ENCODE data around the gene MAPRE2. TPM values are rescaled to one million over a fixed set of nuclear protein-coding genes. Genes with fewer than 3 reads are reported as not detected.

Gene MAPRE2
- total and polyA plus RNA-seq, 2 of the 13 experiments (the other 11 are each of a cell fraction or from before 2014, with no cell fraction given) = 34.5 to 67.9 TPM

DNA sequence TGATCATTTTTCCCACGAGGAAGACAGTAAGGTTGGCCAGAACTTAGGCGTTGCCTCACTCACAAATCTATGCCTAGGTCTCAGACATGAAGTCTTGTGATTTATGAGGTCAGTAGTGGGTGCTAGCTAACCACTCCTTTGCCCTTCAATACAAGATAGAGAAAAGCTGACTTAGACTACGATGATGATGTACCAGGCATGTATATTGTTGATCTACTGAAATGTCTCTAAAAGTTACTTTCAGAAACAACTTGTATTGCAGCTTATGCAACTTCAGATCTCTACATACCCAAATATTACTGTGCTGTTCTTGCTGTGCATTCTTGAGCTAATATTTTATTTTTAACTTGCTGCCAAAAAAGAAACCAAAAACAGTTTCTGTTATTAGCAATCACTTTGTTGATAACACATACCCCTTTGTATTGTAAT, 30.6 kb downstream of the MAPRE2 start:
- POLR2A ChIA-PET = no interaction called here
- H3K9ac ChIP-seq (ENCODE audit: insufficient read depth, low read depth, low read length) = no peak overlapping the region
- BruUV-seq (replicated peaks) = no TSS peak

DNA sequence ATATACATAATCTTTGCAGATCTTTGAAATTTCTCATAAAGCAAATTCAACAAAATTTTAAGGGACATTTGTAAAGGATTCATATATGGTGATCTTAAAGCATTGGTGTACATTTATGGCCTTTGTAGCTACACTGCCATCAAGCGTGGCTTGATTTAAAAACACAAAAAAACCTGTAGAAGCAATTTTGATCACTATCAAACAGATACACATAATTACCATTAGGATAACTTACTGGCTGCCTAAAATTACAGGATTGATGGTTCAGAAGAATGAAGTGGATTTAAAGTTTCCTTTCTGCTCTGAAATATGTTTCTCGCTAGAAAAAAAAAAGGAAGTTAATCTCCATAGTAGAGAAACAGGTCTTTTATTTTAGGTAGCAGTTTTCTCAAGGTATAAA, 31.4 kb downstream of the MAPRE2 start:
- no peak for FAIRE-seq
- no peak for TF ChIP-seq IRF2 (CRISPR knock-in tag; IDR thresholded peaks at IDR 0.05)
- TF ChIP-seq, protein P1, sequence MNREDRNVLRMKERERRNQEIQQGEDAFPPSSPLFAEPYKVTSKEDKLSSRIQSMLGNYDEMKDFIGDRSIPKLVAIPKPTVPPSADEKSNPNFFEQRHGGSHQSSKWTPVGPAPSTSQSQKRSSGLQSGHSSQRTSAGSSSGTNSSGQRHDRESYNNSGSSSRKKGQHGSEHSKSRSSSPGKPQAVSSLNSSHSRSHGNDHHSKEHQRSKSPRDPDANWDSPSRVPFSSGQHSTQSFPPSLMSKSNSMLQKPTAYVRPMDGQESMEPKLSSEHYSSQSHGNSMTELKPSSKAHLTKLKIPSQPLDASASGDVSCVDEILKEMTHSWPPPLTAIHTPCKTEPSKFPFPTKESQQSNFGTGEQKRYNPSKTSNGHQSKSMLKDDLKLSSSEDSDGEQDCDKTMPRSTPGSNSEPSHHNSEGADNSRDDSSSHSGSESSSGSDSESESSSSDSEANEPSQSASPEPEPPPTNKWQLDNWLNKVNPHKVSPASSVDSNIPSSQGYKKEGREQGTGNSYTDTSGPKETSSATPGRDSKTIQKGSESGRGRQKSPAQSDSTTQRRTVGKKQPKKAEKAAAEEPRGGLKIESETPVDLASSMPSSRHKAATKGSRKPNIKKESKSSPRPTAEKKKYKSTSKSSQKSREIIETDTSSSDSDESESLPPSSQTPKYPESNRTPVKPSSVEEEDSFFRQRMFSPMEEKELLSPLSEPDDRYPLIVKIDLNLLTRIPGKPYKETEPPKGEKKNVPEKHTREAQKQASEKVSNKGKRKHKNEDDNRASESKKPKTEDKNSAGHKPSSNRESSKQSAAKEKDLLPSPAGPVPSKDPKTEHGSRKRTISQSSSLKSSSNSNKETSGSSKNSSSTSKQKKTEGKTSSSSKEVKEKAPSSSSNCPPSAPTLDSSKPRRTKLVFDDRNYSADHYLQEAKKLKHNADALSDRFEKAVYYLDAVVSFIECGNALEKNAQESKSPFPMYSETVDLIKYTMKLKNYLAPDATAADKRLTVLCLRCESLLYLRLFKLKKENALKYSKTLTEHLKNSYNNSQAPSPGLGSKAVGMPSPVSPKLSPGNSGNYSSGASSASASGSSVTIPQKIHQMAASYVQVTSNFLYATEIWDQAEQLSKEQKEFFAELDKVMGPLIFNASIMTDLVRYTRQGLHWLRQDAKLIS (CRISPR knock-in tag; IDR thresholded peaks at IDR 0.05) = no peak
- TF ChIP-seq, protein P2, sequence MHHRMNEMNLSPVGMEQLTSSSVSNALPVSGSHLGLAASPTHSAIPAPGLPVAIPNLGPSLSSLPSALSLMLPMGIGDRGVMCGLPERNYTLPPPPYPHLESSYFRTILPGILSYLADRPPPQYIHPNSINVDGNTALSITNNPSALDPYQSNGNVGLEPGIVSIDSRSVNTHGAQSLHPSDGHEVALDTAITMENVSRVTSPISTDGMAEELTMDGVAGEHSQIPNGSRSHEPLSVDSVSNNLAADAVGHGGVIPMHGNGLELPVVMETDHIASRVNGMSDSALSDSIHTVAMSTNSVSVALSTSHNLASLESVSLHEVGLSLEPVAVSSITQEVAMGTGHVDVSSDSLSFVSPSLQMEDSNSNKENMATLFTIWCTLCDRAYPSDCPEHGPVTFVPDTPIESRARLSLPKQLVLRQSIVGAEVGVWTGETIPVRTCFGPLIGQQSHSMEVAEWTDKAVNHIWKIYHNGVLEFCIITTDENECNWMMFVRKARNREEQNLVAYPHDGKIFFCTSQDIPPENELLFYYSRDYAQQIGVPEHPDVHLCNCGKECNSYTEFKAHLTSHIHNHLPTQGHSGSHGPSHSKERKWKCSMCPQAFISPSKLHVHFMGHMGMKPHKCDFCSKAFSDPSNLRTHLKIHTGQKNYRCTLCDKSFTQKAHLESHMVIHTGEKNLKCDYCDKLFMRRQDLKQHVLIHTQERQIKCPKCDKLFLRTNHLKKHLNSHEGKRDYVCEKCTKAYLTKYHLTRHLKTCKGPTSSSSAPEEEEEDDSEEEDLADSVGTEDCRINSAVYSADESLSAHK (CRISPR knock-in tag; IDR thresholded peaks at IDR 0.05; ENCODE audit: borderline replicate concordance) = no peak
- TF ChIP-seq ZNF567 (CRISPR knock-in tag; IDR thresholded peaks at IDR 0.05; ENCODE audit: borderline replicate concordance) = no peak

More for the DNA sequence above, 30.6 kb downstream of the MAPRE2 start:
- H2AFZ ChIP-seq (ENCODE audit: low read length) = no peak overlapping the region
- H3K4me1 ChIP-seq (ENCODE audit: insufficient read depth, low read length) = no peaks in the 10 kb centered on the region
- no peak overlapping the region for H3K27ac ChIP-seq (ENCODE audit: extremely low read length, insufficient read depth, low read length)
- H3K9me3 ChIP-seq (ENCODE audit: low read length) = no peaks in the 10 kb centered on the region
- TF ChIP-seq, protein P3, sequence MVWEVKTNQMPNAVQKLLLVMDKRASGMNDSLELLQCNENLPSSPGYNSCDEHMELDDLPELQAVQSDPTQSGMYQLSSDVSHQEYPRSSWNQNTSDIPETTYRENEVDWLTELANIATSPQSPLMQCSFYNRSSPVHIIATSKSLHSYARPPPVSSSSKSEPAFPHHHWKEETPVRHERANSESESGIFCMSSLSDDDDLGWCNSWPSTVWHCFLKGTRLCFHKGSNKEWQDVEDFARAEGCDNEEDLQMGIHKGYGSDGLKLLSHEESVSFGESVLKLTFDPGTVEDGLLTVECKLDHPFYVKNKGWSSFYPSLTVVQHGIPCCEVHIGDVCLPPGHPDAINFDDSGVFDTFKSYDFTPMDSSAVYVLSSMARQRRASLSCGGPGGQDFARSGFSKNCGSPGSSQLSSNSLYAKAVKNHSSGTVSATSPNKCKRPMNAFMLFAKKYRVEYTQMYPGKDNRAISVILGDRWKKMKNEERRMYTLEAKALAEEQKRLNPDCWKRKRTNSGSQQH (CRISPR knock-in tag; IDR thresholded peaks at IDR 0.05; ENCODE audit: low read depth) = no peak
- no peak for TF ChIP-seq ZFYVE20 (CRISPR knock-in tag; IDR thresholded peaks at IDR 0.05; ENCODE audit: borderline replicate concordance, low read depth)
- no peak for TF ChIP-seq NCOA1 (CRISPR knock-in tag; IDR thresholded peaks at IDR 0.05)
- TF ChIP-seq ZNF451 (CRISPR knock-in tag; IDR thresholded peaks at IDR 0.05) = no peak
- TF ChIP-seq CHD4 (IDR thresholded peaks at IDR 0.05; ENCODE audit: borderline replicate concordance, low read length) = no peak
- no peak for TF ChIP-seq ZEB1 (IDR thresholded peaks at IDR 0.05; ENCODE audit: insufficient replicate concordance, low read depth)
- no peak for TF ChIP-seq NONO (IDR thresholded peaks at IDR 0.05)
- TF ChIP-seq NONO (CRISPR knock-in tag; conservative IDR thresholded peaks at IDR 0.05) = no peak
- no peak for TF ChIP-seq DNMT3B (CRISPR knock-in tag; conservative IDR thresholded peaks at IDR 0.05)
- CTCF ChIA-PET (ENCODE audit: low intra/inter-chr PET ratio, low total read pairs) = no interaction called here
- H4K20me1 ChIP-seq (ENCODE audit: insufficient read depth, low read length) = no peaks in the 10 kb centered on the region
- H3K27me3 ChIP-seq (ENCODE audit: control insufficient read depth in 1 of 2, insufficient read depth in 2 of 2, low read length in 2 of 2) = no peaks in the 10 kb centered on the region; a peak in 1 of 5 replicates
- in situ Hi-C loops (cut with HindIII; ENCODE audit: extremely low pct_ligation_motif_present, low pct_unique_long_range_greater_than_20kb) (no loop called here), intact Hi-C loops (cut with micrococcal nuclease; ENCODE audit: unreplicated experiment) (no loop called here)
- no peak for DNase-seq (ENCODE audit: low spot score)
- H3K4me2 ChIP-seq (ENCODE audit: low read depth, low read length) = no peak overlapping the region
- FAIRE-seq = no peak
- WGBS (ENCODE audit: low lambda C conversion rate) = 91% methylated on average over 3 of the region's 3 CpGs
- no peak overlapping the region for H3K4me3 ChIP-seq (replicated peaks in 1 of 3; ENCODE audit: insufficient read depth in 1 of 3, low read depth in 2 of 3, low read length in 3 of 3)
- no peak for ATAC-seq
- peaks cover 4 to 33% of the 10 kb centered on the region in 2 experiments; a peak in 4 of 5 replicates for H3K36me3 ChIP-seq (replicated peaks in 1 of 2; ENCODE audit: control insufficient read depth in 1 of 2, insufficient read depth in 2 of 2, low read length in 2 of 2)
- H3K79me2 ChIP-seq (ENCODE audit: insufficient read depth, low read length) = peaks cover 8% of the 10 kb centered on the region

More for the DNA sequence above, 31.4 kb downstream of the MAPRE2 start:
- H3K4me2 ChIP-seq (ENCODE audit: low read depth, low read length) = no peak overlapping the region
- peaks cover 4 to 34% of the 10 kb centered on the region in 2 experiments; a peak in 4 of 5 replicates for H3K36me3 ChIP-seq (replicated peaks in 1 of 2; ENCODE audit: control insufficient read depth in 1 of 2, insufficient read depth in 2 of 2, low read length in 2 of 2)
- POLR2A ChIA-PET = no interaction called here
- H3K9me3 ChIP-seq (ENCODE audit: low read length) = no peaks in the 10 kb centered on the region
- H3K27me3 ChIP-seq (ENCODE audit: control insufficient read depth in 1 of 2, insufficient read depth in 2 of 2, low read length in 2 of 2) = no peaks in the 10 kb centered on the region; a peak in 1 of 5 replicates
- BruUV-seq (replicated peaks) = no TSS peak
- 96% methylated on average over 2 of the region's 2 CpGs for WGBS (ENCODE audit: low lambda C conversion rate)
- DNase-seq (ENCODE audit: low spot score) (no peak), ATAC-seq (no peak)
- H2AFZ ChIP-seq (ENCODE audit: low read length) = no peak overlapping the region
- CTCF ChIA-PET (ENCODE audit: low intra/inter-chr PET ratio, low total read pairs) = no interaction called here
- no peak overlapping the region for H3K4me3 ChIP-seq (replicated peaks in 1 of 3; ENCODE audit: insufficient read depth in 1 of 3, low read depth in 2 of 3, low read length in 3 of 3)
- no peak overlapping the region for H3K9ac ChIP-seq (ENCODE audit: insufficient read depth, low read depth, low read length)
- in situ Hi-C loops (cut with HindIII; ENCODE audit: extremely low pct_ligation_motif_present, low pct_unique_long_range_greater_than_20kb) (no loop called here), intact Hi-C loops (cut with micrococcal nuclease; ENCODE audit: unreplicated experiment) (no loop called here)
- peaks cover 8% of the 10 kb centered on the region for H3K79me2 ChIP-seq (ENCODE audit: insufficient read depth, low read length)
- H4K20me1 ChIP-seq (ENCODE audit: insufficient read depth, low read length) = no peaks in the 10 kb centered on the region
- H3K27ac ChIP-seq (ENCODE audit: extremely low read length, insufficient read depth, low read length) = no peak overlapping the region
- no peaks in the 10 kb centered on the region for H3K4me1 ChIP-seq (ENCODE audit: insufficient read depth, low read length)

All from HepG2 (cell line).